Right hindlimb (tissue), 1 donor: ENCODE measurements around the gene RYK.

ENCODE experiments used
- DNase-seq: peaks from one replicate; pipeline ENCODE4 v3.0.0-alpha.2; 2018

Gene RYK

DNA sequence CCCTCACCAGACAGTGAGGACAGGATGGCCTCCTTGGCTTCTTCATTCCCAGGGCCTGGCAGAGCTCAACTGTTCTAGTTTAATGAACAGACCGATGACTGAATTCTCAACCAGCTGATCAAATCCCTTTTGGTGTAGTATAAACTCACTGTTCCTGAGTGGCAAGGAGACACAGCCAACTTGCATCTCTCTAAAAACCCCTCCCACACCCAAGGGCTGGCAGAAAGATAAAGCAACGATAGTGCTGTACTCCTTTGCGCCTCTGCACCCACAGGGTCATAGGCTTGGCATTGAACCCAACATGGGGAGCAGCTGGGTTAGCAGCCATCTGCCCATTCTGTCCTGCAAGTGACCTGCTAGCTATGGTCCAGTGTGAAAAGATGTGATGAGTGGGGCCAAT lies 103.2 kb downstream of the RYK start:
- DNase-seq = no peak

- DNase-seq = no peak
These were observed 104.0 kb downstream of the RYK start for GRCh38 chr3:134146666-134147065.

GRCh38 chr3:134145183-134145582 lies 105.5 kb downstream of the RYK start:
- no peak for DNase-seq

DNA sequence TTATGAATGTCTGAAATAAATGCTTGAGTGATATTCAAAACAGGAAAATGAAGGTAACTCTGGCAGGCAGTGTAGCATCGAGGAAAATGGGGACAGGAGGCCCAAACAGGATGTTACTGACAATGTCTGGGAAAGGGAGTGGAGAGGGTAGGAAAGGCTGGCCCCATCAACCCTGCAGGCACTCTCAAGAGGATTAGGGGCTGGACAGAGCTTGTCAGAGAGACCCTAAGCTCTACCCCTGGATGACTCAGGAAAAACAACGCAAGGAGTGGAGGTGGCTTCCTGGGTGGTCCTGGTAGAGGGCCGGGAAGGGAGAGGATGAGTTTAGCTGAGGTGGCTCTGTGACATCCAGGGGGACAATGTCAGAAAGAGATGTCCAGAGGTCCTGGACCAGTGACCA lies 106.0 kb downstream of the RYK start:
- DNase-seq = no peak

GRCh38 chr3:134143828-134144401 lies 106.7 kb downstream of the RYK start:
- DNase-seq = no peak

DNA sequence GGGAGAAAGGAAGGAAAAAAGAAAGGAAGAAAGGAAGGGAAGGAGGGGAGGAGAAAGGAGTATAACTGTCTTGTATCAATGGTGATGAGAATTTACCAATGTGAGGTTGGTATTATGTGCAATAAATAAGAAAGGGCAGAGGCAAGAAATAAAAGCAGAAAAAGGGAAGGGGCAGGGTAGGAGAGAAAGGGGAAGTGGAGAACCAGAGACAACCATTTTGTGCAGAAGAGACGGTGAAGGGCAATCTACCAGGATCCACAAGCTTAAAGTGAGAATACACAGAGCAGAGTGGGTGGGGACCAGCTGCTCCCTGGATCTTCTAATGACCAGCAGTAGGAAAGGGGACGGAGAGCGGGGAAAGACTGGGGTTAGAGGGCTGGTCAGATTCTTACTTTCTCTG lies 114.1 kb downstream of the RYK start:
- no peak for DNase-seq

DNA sequence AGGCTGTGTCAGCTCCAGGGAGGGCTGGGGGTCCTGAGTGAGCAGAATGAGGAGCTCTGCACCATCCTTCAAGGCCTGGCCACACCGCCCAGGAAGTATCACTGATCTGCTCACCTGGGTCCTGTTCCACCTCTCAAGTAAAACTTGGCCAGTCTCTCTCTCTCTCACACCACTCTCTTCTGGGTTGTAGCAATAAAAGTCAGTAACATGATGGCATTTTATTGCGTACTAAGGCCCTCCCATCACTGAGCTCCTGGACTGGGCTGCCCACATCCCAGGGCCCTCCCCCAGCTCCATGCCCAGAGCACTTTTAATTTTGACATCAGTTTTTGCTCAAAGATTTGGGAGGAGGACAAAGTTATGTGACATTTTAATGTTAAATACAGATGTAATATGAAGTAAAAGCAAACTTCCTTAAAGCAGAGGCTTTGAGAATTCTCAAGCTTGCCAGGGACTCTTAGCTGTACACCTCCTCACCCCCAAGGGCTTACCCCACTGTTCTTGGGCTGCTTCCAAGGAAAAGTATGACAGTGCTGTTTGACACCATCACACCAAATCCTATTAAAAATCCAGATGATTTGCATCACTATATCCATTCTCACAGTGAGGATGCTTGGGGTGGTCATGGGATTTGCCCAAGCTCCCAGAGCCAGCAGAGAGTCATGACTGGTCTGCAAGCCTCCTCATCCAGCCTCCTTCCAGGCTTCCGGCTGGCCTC lies 115.8 kb downstream of the RYK start:
- no peak for DNase-seq

DNA sequence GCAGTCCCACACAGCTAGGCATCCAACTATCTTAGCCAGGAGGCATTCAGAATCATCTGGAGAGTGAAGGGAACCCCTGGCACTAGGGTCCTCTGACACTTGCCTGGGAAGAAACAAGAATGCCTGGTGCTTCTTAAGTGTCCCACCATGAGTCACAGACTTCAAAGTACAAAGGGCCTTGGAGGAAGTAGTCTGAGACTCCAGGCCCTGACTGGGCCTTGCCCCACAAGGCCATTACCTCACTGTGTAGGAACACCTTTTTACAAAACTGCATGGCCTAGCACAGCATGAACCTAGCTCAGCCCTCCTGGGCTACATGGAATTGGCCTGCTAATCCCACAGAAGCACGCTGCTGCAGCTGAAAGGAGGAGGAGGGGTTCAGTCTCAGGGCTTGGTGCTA lies 116.4 kb downstream of the RYK start:
- no peak for DNase-seq

DNA sequence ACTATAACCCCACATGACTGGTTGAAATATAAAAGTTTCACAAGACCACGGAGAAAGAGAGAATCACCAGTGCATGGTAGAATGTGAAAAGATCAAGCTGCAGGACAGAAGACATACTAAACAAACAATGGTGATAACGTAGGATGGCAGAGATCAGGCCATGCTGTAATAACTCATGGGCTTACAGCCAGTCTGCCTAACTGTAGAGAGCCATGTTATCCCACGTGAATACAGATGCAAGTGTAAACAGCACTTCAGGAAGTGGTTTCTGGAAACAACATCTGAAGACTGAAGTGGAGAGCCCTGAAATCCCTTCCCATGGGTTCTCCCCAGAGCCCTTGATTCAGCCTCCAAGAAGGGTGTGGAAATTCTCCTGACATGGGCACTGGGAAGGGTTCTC lies 117.7 kb downstream of the RYK start:
- DNase-seq = no peak

DNA sequence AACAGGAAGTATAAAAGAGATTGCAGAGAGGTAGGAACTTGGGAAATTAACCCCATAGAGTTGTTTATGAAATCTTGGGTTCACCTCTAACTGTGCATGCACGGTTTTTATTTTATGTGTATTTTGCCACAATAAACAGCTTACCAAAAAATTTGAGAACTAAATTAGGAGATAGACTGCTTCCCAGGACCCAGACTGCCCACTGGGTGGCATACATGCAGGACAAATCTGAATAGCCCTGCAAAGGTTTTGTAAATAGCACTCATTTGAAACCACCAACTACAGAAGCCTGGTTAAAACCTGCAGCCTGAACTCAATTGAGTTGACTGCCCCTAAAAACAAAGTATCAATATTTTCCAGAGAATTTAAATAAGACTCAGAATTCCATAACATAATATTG lies 124.5 kb downstream of the RYK start:
- no peak for DNase-seq

GRCh38 chr3:134114726-134115125 lies 135.9 kb downstream of the RYK start:
- no peak for DNase-seq

DNA sequence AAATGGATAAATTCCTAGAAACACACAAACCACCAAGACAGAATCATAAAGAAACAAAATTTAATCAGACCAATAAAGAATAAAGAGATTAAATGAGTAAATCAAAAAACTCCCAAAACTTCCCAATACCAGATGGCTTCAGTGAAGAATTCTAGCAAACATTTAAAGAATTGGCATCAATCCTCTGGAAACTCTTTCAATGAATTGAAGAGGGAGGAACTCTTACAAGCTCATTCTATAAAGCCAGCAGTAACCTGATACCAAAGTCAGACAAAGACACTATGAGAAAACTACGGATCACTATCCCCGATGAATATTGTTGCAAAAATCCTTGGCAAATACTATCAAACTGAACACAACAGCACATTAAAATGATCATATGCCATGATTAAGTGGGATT lies 139.0 kb downstream of the RYK start:
- DNase-seq = no peak

- DNase-seq = no peak
These were observed 139.7 kb downstream of the RYK start for GRCh38 chr3:134110963-134111362.
